ENCODE results near the gene E2F3.

E2F3 gene

GRCh38 chr6:20538131-20538662, 136.5 kb downstream of the E2F3 start:
- no peak for DNase-seq

- DNase-seq, result no peak
These were observed 137.2 kb downstream of the E2F3 start for GRCh38 chr6:20538907-20539306.

- no peak for DNase-seq
These were observed 137.7 kb downstream of the E2F3 start for GRCh38 chr6:20539387-20539786.

GRCh38 chr6:20540683-20541082, 139.0 kb downstream of the E2F3 start:
- DNase-seq, result no peak

GRCh38 chr6:20541382-20541781, 139.7 kb downstream of the E2F3 start:
- no peak for DNase-seq

GRCh38 chr6:20542927-20543602, 141.4 kb downstream of the E2F3 start:
- no peak for DNase-seq
